HG03066 (cell line): ENCODE data around the gene CALY.
A peak's percentile ranks its signal among the peaks of the same experiment; 100 is the strongest.

Experiments used
- ATAC-seq: cut with Tn5 transposase; IDR thresholded peaks from one replicate; pipeline ENCODE4 v1.9.1; 2021; ENCODE audit warnings: low read depth; ENCODE audit not compliant: unreplicated experiment

The CALY gene

GRCh38 chr10:133294189-133294588, 42.5 kb downstream of the CALY start:
- ATAC-seq: no peak

DNA sequence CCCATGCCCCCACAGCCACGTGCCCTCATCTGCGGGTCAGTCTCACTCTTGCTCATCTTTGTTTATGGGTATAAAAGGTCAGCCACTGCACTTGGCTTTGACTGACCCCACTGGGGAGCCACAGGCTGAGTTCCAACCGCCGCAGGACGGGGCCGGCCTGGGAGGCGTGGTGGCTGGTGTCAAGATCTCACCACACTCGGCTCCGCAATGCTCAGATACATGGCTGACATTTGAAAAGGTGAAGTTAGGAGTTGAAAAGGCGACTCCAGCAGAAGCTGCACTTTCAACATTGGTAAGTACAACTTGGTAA, 42.9 kb downstream of the CALY start:
- ATAC-seq: no peak

DNA sequence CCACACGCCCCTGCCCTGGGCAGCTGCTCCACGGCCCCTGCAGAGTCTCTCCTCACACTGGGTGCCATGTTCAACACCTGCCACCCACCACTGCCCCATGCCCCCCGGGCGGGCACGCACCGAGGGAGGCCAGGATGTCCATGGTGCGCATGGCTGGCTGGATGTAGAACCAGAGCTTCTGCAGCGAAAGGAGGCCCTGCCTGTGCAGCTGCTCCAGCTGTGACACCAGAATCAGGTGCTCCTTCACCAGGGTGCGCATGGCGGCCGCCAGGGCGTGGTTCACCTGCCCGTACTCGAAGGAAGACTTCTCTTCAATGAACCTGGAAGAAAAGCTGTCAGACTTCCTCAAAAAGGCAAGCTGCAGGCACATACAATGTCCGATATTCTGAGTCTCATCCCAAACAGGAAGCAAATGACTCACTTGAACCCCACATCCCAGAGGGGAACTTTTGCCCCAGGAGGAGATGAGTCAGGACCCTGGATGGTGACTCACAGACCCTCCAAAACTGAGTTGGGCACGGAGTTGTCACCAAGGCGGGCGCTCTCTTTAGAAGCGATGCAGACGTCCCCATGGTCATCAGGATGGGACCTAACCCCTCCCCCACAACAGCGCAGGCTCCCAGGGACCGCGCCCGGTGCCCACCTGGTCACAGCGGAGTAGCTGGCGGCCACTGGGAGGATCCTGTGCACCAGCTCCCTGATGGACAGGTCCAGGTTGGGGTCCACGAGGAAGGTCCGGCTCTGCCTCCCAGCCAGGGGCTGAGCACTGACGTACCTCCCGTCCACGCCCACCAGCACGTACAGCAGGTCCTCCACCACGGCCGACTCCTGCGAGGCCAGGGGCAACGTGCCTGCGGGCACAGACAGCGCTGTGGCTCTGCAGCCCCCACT, 43.5 kb downstream of the CALY start:
- no peak for ATAC-seq

DNA sequence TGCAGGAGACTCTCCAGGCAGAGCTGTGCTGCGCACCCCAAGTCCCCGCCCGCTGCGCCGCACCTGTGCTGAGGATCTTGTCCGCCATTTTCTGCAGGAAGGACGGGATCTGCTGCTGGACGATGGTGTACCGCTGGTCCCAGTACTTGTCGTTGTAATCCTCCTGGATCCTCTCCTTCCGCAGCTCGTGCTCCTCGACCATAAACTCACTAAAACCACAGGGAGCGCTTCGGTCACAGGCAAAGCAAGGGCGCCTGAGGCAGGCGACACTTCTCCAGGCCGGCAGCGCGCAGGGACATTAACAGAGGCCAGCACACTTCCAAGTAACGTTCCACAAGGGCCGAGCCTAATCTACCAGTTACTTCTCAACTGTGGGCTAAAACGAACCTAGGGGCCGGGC, 46.9 kb downstream of the CALY start:
- ATAC-seq: no peak

GRCh38 chr10:133287832-133288500, 48.7 kb downstream of the CALY start:
- ATAC-seq: no peak

GRCh38 chr10:133286366-133286765, 50.3 kb downstream of the CALY start:
- ATAC-seq: no peak

DNA sequence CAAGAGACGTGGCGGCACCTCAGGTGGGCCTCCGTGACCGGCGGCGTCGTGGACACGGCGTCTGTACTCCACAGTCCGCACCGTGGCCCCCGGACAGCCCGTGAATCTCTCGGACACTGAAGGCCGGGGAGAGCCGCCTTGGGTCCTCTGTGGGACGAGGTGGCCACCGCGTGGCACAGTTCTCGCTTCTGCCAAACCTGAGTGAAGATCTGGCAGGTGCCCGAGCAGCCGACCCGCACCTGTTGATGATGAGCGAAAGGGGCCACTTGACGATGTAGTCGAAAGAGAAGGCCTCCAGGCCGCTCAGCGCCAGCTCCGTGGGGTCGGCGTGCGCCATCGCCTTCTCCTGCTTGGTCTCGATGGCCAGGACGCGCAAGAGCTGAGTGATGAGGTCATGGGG, 51.5 kb downstream of the CALY start:
- ATAC-seq: no peak

DNA sequence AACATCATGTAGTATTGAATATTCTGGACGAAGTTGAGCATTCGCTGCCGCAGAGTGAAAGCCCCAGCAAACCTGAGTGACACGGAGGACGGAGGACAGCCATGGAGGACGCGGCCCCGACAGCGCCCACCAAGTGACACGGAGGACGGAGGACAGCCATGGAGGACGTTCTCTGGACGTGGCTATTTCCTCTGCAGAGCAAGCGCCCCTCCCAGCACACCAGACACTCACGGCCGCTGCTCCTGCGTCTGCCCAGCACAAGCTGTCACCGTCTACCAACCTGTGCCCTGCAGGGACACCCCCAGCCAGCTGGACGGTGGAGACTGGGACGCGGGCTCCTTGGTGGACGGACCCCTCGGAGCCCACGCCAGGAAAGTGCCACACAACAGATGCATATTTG, 52.8 kb downstream of the CALY start:
- no peak for ATAC-seq

DNA sequence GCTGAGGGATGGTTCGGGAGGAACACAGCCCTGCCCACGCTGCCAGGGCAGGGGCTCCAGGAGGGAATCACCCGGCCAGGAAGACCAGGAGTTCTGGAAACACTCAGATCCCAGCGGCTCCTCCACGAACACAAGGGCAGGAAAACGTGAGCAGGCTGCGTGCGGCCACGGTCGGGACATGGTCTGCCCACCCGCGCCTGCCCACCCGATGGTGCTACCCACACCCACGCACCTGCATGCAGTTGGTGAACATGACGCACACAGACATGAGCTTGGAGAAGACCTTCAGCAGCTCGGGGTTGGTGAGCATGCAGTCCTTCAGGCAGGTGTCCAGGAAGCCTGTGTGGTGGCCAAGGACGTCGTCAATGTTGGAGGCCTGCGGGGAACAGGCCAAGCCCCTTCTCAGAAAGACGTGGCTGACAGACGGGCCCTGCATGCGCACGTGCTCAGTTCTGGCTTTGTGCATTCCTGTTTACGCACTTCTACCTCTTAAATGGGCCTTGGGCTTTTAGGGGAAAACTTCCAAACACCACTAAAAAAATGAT, 53.8 kb downstream of the CALY start:
- no peak for ATAC-seq

DNA sequence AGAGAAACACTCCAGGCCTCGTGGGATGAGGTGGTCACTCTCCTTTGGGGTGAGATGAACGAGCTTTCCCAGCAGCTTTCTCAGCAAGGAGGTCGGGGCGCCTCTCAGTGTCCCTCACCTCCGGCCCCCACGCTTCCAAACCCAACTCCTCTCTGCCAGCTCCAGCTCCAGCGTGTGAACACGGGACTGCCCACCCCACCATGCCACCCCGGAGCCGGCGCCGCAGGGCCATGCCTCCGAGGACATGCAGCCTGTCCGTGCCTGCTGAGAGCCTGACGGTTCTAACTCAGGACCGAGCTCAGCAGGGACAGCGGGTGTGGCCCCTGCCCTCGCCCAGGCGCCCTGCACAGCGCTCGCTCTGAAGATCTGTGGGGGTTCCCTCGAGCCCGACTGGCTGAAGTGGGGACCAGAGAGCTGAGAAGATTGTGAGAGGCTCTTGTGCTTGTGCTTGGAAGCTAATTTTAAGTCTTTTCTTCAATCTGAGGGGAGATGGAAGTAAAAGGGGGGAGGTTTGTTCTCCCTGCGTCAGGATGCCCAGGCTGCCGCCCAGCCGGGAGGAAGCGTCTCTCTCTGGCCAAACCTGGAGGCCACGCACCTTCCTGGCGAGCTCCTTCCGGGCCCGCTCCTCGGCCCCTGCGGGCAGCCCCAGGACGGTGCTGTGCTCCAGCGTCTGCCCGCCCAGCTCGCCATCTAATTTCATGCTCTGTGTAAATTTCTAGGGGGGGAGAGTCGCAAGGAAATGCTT, 54.9 kb downstream of the CALY start:
- no peak for ATAC-seq

GRCh38 chr10:133281084-133281483, 55.6 kb downstream of the CALY start:
- ATAC-seq: no peak

- ATAC-seq: no peak
Observed at GRCh38 chr10:133280391-133281059, 56.2 kb downstream of the CALY start.

- ATAC-seq: no peak
Observed at GRCh38 chr10:133279326-133280226, 57.1 kb downstream of the CALY start.

GRCh38 chr10:133278577-133279265, 58.0 kb downstream of the CALY start:
- ATAC-seq: peak; percentile 40

GRCh38 chr10:133277993-133278576, 58.6 kb downstream of the CALY start:
- ATAC-seq: no peak

DNA sequence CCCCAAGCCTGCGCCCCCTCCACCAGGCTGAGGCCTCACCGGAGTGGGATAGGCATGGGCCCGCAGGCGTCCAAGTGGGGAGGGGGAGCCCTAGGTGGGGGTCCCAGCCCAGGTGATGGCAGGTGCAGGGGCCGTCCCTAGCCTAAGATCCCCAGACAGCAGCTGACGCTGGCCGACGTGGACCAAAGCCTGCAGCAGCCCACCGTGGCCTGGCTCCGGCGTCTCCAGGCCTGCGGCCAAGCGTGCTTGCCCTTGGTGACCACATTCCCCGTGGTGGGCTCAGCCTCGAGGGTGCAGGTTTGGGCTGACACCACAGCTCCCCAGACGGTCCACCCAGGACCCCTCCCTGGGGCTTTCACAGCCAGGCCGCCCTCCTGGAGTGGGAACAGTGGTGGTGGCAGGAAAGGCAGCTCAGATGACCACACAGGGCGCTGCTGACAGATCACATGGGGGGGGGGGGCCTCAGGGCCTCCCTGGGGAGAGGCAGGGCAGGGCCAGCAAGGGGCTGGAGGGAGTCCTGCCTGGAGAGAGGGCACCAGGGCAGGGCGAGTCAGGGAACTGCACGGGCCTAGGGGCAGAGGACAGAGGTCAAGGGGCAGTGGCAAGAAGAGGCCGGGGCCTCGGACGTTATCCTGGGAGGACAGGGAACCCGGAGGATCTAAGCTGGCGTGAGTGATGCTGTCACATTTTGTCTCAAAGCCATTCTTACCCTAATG, 59.3 kb downstream of the CALY start:
- ATAC-seq: no peak

GRCh38 chr10:133276435-133277201, 60.1 kb downstream of the CALY start, which contains the start of gene ADAM8:
Gene ADAM8 (minus strand): TSS chr10:133276868. CDS start chr10:133276817, 51 bp downstream.
- ATAC-seq: peak; percentile 43
